Activated naive CD4-positive, alpha-beta T cell treated with Interleukin-2 at 50 U/mL for 16 hours (primary cell): ENCODE data around the gene KRT36.

Source experiments
- DNase-seq: peaks from one replicate; pipeline ENCODE4 v3.0.0-alpha.2; 2020

KRT36 gene

DNA sequence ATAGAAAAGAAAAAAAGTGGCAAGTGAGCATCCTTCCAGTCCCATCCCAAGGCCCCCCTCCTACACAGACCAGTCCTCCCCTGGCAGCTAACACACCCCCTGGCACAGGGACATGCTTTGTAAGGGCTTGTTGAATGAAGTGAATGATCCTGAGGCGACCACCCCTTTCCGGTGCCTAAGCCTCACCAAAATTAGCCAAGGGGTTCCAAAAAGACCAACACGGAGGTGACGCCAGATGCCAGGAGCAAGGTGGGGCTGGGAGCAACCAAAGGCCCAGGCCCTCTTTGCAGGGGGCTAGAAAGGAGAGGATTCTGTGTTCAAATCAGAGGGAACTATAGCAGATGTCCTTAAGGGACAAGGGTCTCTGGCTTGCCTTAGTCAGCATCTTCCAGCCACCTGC lies 14.3 kb downstream of the KRT36 start:
- DNase-seq: no peak

DNA sequence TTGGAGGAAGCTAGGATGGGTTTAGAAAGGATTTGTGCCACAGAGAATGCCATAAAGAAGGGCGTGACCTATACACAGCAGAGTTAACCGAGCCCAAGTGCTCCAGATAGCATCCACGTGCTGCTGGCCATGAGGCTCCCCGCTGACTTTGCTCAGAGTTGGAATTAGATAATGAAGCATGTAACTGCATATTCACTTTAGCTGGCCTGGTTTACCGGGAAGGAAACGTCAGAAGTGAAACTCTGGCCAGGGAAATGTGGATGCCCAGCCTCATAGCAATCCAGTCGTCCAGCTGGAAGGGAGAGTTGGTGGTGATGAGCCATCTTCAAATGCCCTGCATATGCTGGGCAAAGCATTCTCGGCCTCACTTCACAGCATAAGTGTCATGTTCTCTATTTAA lies 14.8 kb downstream of the KRT36 start:
- no peak for DNase-seq

DNA sequence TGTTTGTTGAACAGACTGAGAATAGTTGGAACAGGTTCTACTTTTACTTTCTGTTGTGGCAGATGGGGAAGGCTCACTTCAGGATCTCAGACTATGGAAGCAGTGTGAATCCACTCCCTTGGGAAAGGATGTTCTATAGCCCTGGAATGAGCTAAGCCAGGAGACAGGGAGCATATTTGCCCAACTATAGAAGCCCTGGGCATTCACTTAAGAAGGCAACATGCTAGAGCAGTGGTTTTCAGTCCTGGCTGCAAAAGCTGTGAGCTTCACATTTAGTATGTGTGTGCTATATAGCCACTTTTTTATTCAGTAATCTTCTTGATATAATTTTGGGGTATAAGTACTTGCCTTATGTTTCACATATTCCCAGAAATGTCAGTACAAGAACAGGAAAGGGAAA lies 21.4 kb downstream of the KRT36 start:
- no peak for DNase-seq

DNA sequence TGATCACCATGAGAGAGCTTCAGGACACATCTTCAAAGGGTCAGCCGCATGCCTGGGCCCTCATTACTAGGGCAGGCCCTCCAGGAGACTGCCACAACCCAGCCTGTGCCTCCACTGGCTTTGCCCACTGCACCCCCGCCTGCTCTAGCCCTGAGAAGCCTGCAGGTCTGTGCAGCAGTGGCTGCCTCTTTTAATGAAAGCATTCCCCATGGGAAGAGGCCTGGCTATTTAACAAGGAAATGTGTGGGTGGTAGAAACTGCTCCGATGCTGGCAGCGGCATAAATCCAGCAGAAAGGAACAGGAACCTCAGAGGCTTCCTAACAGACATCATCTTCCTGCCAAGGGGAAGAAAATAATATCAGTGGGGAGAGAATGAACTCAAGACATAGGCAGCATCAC lies 22.1 kb downstream of the KRT36 start:
- no peak for DNase-seq

DNA sequence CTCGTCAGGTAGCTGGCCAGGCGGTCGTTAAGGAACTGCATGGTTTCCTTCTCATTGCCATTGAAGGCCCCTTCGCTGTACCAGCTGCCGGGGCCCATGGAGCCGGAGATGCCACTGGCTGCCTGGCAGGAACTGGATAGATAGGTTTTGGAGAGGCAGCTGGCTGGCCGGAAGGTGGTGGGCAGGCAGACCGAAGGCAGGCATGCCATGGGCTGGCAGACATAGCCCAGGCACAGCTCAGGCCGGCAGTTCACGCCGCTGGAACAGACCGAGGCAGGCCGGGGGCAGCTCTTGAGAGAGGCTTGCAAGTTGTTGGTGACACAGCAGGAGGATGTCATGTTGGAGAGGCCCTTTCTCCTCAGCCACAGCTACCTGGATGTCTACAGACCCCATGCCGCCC lies 22.7 kb downstream of the KRT36 start, which contains the start of gene KRT32:
KRT32 (minus strand) TSS at position 399 of the 400 bp plus-strand sequence; CDS start at position 338, 61 bp downstream.
- DNase-seq: no peak

DNA sequence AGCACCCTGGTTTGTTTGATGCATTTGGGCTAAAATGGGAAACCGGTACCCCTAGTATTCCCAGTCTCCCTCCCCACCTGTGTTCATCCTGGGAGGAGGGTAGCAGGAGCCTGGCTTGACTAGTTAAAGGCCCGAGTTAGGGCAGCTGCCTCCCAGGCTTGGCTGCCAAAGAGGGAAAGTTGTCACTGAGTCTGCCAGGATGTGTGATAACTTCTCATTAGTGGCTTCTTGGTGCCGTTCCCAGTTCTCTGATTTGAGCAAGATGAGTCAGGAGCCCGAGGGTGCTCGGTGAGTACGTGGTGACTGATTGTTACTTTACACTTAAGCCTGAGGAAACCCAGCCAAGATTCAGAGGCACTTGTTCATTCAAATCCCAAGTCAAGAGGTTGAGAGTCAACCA lies 25.0 kb downstream of the KRT36 start:
- no peak for DNase-seq

DNA sequence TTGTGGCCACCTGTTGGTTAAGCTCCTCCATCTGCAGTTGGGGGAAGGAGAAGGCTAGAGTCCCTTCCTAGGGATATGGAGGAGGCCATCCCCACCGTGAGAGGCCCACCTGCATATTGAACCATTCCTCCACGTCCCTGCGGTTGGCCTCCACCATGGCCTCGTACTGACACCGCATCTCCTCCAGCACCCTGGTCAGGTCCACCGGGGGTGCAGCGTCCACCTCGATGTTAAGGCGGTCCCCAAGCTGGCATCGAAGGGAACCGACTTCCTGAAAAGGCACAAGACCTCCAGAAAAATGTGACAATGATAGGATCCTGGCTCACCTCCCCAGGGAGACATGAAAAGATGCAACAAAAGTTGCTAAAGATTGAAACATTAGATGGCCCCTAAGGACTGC lies 25.5 kb downstream of the KRT36 start:
- DNase-seq: no peak

DNA sequence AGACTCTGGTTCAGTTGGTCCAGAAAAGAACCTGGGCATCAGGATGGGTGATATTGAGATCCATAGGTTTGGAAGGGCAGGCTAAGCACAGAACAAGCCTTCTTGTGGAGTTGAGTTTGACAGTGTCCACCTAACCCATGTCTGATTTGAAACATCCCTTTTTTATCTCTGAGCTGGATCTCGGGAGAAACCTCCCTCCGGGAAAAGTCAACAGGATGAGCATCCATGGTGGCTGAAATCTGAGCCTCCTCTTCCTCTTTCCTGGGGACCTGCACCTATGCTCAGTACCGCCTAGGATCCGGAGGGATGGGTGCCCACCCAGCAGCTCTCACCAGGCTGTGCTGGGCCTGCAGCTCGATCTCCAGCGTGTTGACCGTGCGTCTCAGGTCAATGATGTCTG lies 26.0 kb downstream of the KRT36 start:
- no peak for DNase-seq

DNA sequence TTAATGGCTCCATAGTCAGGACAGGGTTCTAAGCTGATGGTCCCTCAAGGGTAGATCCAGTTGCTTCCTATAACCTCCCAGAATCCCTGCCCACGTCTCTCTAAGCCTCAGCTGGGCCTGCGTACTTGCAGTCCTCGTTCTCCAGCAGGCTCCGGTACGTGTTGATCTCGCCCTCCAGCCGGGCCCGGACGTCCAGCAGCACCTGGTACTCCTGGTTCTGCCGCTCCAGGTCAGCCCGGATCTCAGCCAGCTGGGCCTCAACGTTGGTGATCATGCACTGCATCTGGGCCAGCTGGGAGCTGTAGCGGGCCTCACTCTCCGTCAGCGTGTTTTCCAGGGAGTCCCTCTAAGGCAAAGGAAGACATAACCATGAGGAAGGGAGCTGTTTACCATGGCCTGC lies 27.0 kb downstream of the KRT36 start:
- DNase-seq: no peak

DNA sequence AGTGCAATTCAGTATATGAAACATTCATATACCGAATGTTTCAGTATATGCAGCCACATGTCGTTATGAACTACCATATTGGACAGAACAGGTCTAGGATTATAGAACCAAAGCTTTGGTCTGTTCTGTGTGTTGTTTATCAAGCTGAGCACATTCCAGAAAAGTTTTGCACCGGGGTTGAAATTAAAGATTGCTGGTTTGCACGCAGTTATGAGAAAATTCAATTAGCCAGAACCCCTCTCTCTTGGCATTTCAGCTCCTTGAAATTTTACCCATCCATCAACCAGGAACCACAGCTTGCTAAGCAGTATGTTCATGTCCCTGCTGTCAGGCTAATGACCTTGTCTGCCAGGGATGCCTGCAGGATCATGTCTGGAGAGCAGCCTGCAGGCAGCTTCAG lies 32.0 kb downstream of the KRT36 start:
- no peak for DNase-seq

DNA sequence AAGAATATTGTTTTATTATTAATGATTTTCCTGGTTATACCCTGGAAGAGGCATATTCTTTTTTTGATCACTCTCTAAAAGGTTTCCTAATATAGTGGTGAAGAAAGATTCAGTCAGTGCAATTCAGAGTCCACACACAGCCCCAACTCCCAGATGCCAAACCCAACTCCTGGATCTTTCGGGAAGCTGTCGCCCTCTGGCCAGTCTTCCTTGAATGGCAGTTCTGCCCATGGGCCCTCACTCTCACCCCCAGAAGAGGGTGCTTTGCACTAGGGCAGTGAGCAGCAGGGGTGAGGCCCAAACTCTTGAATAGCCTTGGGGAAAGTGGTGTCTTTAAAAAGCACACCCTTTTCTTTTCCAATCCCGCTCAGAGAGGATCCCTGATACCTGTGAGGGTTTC lies 33.5 kb downstream of the KRT36 start:
- DNase-seq: no peak

DNA sequence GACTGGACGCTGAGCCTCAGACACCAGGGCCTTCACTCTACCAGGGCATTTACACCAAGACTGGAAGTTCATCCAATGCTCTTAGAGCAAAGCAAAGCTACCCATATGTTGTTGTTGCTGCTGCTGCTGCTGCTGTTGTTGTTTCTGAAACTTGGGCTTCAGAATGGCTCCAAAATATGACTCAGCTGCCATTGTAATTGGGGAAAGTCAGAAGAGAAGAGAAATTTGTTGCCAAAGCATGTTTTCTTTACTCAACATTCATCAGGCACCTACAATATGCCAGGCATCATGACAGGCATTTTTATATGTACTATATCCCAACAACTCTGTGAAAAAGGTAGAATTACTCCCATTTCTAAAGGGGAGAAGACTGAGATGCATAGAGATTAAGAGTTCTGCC lies 34.5 kb downstream of the KRT36 start:
- no peak for DNase-seq

DNA sequence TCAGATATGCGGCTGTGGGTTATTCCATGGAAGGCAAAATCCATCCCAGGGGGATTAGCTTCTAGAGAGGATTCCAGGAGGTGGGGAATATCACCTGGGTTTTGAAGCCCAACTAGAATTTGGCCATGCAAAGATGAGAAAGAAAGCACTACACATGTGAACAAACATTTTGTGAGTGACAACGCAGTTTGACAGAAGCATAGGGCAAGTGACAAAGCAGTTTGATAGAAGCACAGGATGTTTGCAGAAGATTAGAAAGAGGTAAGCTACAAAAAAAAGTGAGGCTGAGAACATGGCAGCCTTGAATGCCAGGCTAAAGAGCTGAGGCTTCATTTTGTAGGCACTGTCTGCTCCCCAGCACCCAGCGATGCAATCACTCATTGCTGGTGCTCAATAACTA lies 36.6 kb downstream of the KRT36 start:
- no peak for DNase-seq

DNA sequence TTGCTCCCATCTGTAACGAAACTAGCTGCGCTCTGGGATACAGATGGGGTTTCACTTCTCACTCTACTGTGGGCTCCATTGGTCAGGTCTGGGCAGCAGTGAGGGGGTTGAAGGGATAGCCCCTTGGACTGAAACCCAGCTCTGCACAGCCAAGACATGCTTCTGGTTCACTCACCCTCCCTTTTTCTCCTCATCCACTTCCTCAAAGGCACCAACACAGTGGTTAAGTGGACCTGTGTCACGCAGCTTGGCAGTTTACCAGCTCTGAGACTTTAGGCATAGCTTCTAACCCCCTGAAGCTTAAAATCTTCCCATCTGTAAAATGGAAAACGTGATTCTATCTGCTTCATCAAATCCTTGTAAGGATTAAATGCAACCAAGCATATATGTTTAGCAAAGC lies 37.4 kb downstream of the KRT36 start:
- DNase-seq: no peak

DNA sequence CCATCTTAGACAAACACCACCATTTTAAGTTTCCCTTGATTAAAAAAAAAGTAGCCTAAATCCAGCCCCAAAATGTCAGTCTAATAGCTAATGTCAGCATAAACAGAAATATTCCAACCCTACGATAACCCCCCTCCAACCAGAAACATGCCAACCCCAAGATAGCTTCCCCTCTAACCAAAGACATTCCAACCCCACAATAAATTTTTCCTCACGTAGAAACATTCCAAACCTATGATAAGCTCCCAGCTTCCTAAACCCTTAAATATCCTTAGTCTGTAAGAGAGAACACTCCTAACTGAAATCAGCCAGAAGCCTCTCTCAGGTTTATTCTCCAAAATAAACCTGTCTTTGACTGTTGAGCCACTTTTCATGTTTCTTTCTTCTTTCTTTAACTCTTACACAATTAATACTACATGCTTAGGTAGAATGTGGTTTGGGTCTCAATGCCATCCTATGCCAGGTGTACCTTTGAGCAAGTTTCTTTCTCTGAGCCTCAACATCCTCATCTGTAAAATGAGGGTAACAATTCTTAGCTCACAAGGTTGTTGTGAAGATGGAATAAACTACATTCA lies 38.5 kb downstream of the KRT36 start:
- DNase-seq: no peak

DNA sequence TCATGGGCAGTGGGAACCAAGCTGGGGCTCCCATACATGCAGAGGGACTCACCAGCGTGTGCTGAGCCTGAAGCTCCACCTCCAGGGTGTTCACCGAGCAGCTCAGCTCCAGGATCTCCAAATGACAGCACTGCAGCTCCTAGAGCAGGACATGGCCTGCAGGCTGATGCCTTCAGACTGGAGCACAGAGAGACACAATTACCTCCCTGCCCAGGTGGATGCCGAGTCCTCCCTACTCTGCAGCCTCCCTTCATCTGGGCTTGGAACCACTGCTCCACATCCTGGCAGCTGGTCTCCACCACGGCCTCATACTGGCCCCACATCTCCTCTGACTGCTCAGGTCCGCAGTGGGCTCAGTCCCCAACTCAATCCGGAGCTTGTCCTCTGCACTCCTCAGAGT lies 40.7 kb downstream of the KRT36 start:
- no peak for DNase-seq

DNA sequence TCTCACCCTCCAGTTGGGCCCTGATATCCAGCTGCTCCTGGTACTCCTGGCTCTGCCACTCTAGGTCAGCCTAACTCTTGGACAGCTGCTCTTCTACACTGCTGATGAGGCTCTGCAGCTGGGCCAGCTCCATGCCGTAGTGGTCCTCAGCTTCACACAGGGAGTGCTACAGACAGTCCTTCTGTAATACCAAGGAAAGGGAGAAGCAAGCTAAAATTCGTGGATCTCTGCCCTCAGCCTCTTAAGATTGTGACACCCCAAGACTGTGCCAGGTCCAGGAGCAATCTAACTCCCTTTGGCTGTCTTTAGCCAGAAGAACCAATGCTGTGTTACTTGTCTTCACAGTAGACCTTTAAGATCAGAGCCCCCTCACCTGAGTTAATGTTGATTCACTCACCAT lies 41.2 kb downstream of the KRT36 start:
- no peak for DNase-seq

DNA sequence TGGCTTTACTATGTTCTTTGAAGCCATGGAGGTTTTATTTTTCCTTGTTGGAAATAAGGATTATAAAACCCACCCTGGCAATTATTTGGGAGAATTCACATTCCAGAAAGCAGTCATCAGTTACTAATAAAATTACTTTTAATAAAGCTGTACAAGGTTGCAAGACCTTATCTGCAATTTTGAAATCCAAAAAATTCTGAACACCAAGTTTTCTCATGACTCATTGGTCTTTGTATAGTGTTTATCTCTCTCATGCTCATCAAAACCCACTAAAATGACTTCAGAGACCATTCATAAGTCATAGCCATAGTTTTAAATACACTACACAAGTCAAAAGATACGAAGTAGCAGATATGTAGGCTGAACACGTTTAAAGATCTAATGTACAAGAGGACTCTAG lies 42.9 kb downstream of the KRT36 start:
- no peak for DNase-seq

DNA sequence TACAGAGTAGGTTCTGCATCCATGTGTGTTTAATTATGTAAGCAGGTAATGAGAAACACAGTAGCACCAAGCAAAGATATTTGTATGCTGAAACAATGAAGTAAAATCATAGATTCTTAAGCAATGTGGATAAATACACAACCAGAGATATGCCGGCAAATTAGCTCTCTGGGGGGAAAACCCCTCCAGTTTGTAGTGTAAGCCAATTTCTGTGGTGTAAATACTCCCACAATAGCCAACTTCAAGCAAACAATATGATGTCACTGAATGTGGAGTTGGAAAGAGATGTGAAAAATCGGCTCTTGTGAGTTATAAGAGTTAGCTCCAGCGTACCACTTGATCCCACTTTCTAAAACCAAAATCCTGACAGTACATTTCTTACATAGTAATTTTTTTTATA lies 45.1 kb downstream of the KRT36 start:
- no peak for DNase-seq

DNA sequence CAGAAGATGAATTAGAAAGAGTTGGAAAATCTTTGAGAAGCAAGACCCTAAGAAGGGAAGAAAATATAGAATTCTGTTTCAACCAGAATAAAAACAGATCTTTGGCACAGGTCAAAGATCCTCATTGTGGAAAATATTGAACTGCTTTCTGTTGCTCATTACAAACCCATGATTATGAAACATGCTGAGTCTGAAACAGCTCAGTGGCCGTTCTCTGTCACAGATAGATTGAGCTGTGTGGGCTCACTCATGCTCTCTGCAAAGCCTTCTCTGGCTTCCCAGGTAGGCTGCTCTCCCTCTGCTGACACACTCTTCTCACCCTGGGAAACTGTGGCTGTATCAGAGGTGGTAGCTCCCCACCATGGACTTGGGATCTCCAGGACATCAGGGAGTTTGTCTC lies 45.5 kb downstream of the KRT36 start:
- DNase-seq: no peak

DNA sequence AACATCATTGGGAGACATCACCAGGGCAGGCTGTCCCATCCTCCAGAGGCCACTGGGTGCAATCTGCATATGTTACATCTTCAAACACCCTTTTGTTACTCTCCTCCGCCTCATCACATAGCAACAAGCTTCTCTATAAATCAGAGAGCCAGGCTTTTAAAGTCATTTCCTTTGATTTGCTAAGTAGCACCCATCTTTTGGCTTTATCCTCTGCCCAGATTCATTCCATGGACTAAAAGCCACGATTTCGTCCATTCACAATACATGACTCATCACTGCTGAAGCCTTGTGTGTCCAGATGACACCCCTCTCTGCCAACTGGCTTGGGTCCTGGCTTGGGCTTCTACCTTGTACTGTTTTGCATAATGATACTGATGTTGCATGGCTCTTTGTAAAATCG lies 47.0 kb downstream of the KRT36 start:
- DNase-seq: no peak

DNA sequence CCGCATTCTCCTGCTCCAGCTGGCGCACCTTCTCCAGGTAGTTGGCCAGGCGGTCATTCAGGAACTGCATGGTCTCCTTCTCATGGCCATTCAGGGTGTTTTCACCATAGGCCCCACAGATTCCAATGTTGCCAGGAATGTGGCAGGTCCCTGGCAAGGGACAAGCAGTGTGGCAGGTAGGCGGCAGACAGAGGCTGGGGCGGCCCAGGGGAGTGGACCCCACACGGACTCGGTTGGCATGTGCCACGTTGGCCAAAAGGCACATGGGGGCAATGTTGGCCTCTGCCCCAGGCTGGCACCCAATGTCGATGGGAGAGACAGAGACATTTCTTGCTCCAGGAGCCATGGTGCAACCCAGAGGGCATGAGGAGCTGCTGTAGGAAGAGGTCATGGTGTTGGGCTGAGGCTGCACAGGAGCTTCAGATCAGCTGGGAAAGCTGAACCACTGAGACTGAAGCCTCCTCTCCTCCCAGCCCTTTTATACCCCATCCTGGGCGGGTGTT lies 49.1 kb downstream of the KRT36 start, which contains the start of gene KRT38:
KRT38 (minus strand) TSS at position 453 of the 503 bp plus-strand sequence; CDS start at position 391, 62 bp downstream.
- no peak for DNase-seq

DNA sequence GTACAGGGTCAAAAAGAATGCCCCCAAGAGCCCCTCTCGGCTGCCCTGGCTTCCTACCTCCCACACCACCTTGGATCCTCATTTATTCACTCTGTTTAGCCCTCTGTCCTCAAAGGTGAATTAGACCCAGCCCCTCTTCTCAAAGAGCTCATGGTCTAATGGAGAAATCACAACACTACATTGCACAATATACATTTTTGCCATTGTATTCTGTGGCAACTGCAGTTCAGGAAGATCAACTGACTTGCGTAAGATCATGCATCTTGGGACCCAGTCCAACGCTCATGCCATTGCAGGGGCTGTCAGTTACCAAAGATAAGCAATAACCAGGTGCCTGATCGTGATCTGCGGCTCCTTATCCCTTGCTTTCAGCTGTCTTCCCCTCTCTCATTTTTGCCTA lies 50.3 kb downstream of the KRT36 start:
- DNase-seq: no peak

DNA sequence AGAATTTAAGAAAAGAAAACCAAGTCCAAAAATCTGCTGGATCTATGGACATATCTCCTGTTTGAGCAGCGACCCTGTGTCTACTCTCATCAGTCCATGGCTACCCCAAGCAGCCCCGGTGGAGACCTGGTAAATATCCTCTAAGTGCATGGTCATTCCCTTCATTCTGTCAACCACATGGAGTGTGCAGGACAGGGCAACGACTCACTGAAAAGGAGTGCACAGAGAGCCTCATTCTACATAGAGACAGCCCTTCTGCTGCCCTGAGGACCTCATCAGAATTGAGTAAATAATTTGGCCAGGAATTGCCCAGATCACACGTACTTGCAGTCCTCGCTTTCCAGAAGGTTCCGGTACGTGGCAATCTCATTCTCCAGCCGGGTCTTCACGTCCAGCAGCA lies 51.9 kb downstream of the KRT36 start:
- no peak for DNase-seq

DNA sequence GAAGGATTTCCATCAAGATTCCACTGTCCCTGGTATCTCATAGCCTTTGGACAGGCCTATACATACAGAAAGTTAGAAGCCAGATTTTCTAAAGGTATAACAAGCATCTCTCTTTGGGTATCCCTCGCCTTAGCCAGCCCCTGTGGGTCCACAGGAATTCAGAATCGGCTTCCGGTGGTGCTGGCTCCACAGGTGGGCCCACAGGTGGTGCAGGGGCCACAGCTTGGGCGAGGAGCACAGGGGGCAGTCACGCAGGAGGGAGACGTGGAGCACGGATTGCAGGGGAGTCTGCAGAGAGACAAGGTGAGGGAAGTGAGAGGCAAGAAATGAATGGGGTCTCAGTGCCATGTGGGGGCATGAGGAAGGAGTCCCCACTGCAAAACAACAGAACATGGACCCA lies 52.5 kb downstream of the KRT36 start:
- DNase-seq: no peak
